OCI-LY7 (cell line): ENCODE results near the gene SLC20A1. TPM values are rescaled to one million over a fixed set of nuclear protein-coding genes. Genes with fewer than 3 reads are reported as not detected.

Experiments used
- BruUV-seq: library from RNA; stranded (reverse); fragments of 400-500 nt; replicated peaks from 2 replicates; lab custom pipeline; 2021; lab: Mats Ljungman, UMichigan
- CTCF ChIA-PET: fragments of 300-600 bp; sonication (Branson Sonifier 250); formaldehyde crosslinking; loops from one replicate; lab custom pipeline; 2022; ENCODE audit warnings: antibody characterized with exemption; ENCODE audit not compliant: unreplicated experiment; lab: Charles Lee
- POLR2A ChIA-PET: fragments of 300-600 bp; sonication (Branson Sonifier 250); formaldehyde crosslinking; loops from one replicate; lab custom pipeline; 2022; ENCODE audit warnings: antibody characterized with exemption; lab: Charles Lee
- DNase-seq: peaks from one replicate; pipeline ENCODE4 v3.0.0-alpha.2; 2015; ENCODE audit warnings: low spot score
- H2AFZ ChIP-seq: fragments of 200-600 bp; sonication (generic), shearing (Covaris generic); 2 replicates; pipeline ENCODE4 v1.6.1; 2014; ENCODE audit warnings: mild to moderate bottlenecking, antibody characterized with exemption, low read length, moderate library complexity
- H3K27ac ChIP-seq: fragments of 200-600 bp; sonication (generic); 2 replicates; pipeline ENCODE4 v1.5.1; 2014; ENCODE audit warnings: mixed run types, low read depth, mild to moderate bottlenecking, moderate library complexity, low read length, inconsistent platforms; ENCODE audit not compliant: poor library complexity, severe bottlenecking
- H3K36me3 ChIP-seq: fragments of 200-600 bp; sonication (generic); 2 replicates; pipeline ENCODE4 v1.6.1; 2014; ENCODE audit warnings: mild to moderate bottlenecking, antibody characterized with exemption, low read length, moderate library complexity, mixed read lengths; ENCODE audit not compliant: insufficient read depth
- H3K4me1 ChIP-seq: fragments of 200-600 bp; sonication (generic); 2 replicates; pipeline ENCODE4 v1.5.1; 2014; ENCODE audit warnings: mild to moderate bottlenecking, low read length; ENCODE audit not compliant: insufficient read depth, poor library complexity, severe bottlenecking
- H3K4me2 ChIP-seq: fragments of 200-600 bp; sonication (generic); 2 replicates; pipeline ENCODE4 v1.6.1; 2014; ENCODE audit warnings: mild to moderate bottlenecking, low read length
- H3K4me3 ChIP-seq: fragments of 200-600 bp; sonication (generic); 2 replicates; pipeline ENCODE4 v1.5.1; 2014; ENCODE audit warnings: mild to moderate bottlenecking, low read depth, low read length; ENCODE audit not compliant: poor library complexity, severe bottlenecking
- H3K79me2 ChIP-seq: fragments of 200-600 bp; sonication (generic); 2 replicates; pipeline ENCODE4 v1.6.1; 2016; ENCODE audit warnings: low read depth, mild to moderate bottlenecking, low read length, moderate library complexity, mixed read lengths; ENCODE audit not compliant: insufficient read depth
- H3K9me2 ChIP-seq: fragments of 200-600 bp; sonication (generic); 2 replicates; pipeline ENCODE4 v1.6.1; 2016; ENCODE audit warnings: mild to moderate bottlenecking, low read length, mixed read lengths; ENCODE audit not compliant: insufficient read depth
- H3K9me3 ChIP-seq: fragments of 200-600 bp; sonication (generic); 2 replicates; pipeline ENCODE4 v1.6.1; 2014; ENCODE audit warnings: mild to moderate bottlenecking, mixed run types, low read length, mixed read lengths
- H4K20me1 ChIP-seq: fragments of 200-600 bp; sonication (generic); 2 replicates; pipeline ENCODE4 v1.6.1; 2014; ENCODE audit warnings: mild to moderate bottlenecking, antibody characterized with exemption, low read length, moderate library complexity, mixed read lengths; ENCODE audit not compliant: insufficient read depth
- EZH2phosphoT487 ChIP-seq: fragments of 200-600 bp; sonication (generic); IDR thresholded peaks from 2 replicates; pipeline ENCODE4 v1.6.1; 2018; ENCODE audit warnings: low read depth, borderline replicate concordance, mild to moderate bottlenecking, mixed run types, antibody characterized with exemption, low read length, moderate library complexity, mixed read lengths
- intact Hi-C: fragments of 100-400 bp; cut with micrococcal nuclease; formaldehyde crosslinking; loops from one replicate; pipeline ENCODE4 v1.10.0; 2022; ENCODE audit not compliant: unreplicated experiment
- total RNA-seq, 2 experiments: library from RNA; depleted of rRNA in 1 of 2; stranded (reverse); fragments of >200 nt in 1 of 2; shearing (Covaris generic) in 1 of 2; gene quantifications; 2 replicates each; pipeline ENCODE4 v1.2.3, GENCODE V29; 2014 to 2022
- TF ChIP-seq, protein P1 (sequence below): fragments of 200-600 bp; sonication (generic); conservative IDR thresholded peaks from 2 replicates; pipeline ENCODE4 v1.5.1; 2014; ENCODE audit warnings: mild to moderate bottlenecking, antibody characterized with exemption, low read length, moderate library complexity, mixed read lengths

SLC20A1 gene
- total RNA-seq, 2 experiments from 2014 or later = 64.8 to 89.5 TPM

DNA sequence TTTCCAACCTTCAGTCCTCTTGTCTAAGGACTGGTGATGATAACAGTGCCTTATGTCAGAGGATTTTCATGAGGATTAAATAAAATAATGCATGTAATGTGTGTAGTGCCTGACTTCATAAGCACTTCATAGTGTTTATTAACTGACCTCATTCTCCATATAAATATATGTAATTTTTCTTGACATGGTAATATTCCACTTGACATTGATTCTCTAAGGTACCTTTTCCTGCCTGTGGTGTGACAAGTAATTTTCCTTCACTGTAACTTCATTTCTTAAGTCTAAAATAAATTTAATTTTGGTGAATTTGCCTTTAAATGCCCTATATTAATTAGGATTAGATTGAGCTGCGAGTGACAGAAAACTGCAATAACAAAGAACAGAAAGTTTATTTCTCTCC lies 27.3 kb downstream of the SLC20A1 start:
- ChIA-PET POLR2A (interaction anchor here (0.6 to 1.0 kb wide), 3 partner anchors 40 to 123 kb away, joined by 3 to 7 read pairs (median 4); no protein-coding TSS in a partner anchor), CTCF (interaction anchor here (0.6 kb wide), 1 partner anchor 26 kb away, joined by 3 read pairs; no protein-coding TSS in a partner anchor)
- no peak for DNase-seq
- H3K27ac ChIP-seq = no peak overlapping the region
- no peak for TF ChIP-seq EZH2phosphoT487
- TF ChIP-seq, protein P1, sequence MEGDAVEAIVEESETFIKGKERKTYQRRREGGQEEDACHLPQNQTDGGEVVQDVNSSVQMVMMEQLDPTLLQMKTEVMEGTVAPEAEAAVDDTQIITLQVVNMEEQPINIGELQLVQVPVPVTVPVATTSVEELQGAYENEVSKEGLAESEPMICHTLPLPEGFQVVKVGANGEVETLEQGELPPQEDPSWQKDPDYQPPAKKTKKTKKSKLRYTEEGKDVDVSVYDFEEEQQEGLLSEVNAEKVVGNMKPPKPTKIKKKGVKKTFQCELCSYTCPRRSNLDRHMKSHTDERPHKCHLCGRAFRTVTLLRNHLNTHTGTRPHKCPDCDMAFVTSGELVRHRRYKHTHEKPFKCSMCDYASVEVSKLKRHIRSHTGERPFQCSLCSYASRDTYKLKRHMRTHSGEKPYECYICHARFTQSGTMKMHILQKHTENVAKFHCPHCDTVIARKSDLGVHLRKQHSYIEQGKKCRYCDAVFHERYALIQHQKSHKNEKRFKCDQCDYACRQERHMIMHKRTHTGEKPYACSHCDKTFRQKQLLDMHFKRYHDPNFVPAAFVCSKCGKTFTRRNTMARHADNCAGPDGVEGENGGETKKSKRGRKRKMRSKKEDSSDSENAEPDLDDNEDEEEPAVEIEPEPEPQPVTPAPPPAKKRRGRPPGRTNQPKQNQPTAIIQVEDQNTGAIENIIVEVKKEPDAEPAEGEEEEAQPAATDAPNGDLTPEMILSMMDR = no peak
- H2AFZ ChIP-seq = no peak overlapping the region
- no peaks in the 10 kb centered on the region for H3K36me3 ChIP-seq
- BruUV-seq = no TSS peak
- H4K20me1 ChIP-seq = no peaks in the 10 kb centered on the region
- intact Hi-C loops = no loop called here
- no peaks in the 10 kb centered on the region for H3K9me3 ChIP-seq
- no peak overlapping the region for H3K4me3 ChIP-seq
- no peaks in the 10 kb centered on the region for H3K79me2 ChIP-seq
- H3K4me1 ChIP-seq = no peaks in the 10 kb centered on the region
- H3K9me2 ChIP-seq = no peaks in the 10 kb centered on the region
- no peak overlapping the region for H3K4me2 ChIP-seq

DNA sequence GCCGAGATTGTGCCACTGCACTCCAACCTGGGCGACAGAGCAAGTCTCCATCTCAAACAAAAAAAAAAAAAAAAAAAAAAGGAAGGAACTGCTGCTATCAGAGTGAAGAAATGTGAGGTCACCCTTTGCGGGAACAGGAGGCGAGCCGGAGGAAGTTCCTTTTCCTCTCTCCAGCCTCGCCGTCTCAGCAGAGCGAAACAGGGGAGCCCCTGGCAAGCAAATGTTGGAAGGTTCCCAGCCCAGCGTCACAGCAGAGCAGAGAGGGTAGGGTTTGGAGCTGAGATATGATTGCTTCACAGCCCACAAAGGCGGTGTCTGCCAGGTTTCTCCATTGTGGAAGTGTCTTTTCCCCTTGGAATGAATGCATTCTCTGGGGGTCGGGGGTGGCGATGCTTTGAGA lies 28.5 kb downstream of the SLC20A1 start:
- H4K20me1 ChIP-seq = no peaks in the 10 kb centered on the region
- no peaks in the 10 kb centered on the region for H3K4me1 ChIP-seq
- CTCF ChIA-PET = no interaction called here
- TF ChIP-seq, protein P1 = no peak
- TF ChIP-seq EZH2phosphoT487 = no peak
- H3K9me2 ChIP-seq = no peaks in the 10 kb centered on the region
- no peaks in the 10 kb centered on the region for H3K79me2 ChIP-seq
- no peaks in the 10 kb centered on the region for H3K9me3 ChIP-seq
- no peak overlapping the region for H3K4me3 ChIP-seq
- POLR2A ChIA-PET = interaction anchor here (0.7 to 0.8 kb wide), 2 partner anchors 36 to 70 kb away, joined by 4 to 5 read pairs; no protein-coding TSS in a partner anchor
- no peak overlapping the region for H3K27ac ChIP-seq
- BruUV-seq = no TSS peak
- no peaks in the 10 kb centered on the region for H3K36me3 ChIP-seq
- DNase-seq = no peak
- no peak overlapping the region for H2AFZ ChIP-seq
- H3K4me2 ChIP-seq = no peak overlapping the region
- intact Hi-C loops = no loop called here

DNA sequence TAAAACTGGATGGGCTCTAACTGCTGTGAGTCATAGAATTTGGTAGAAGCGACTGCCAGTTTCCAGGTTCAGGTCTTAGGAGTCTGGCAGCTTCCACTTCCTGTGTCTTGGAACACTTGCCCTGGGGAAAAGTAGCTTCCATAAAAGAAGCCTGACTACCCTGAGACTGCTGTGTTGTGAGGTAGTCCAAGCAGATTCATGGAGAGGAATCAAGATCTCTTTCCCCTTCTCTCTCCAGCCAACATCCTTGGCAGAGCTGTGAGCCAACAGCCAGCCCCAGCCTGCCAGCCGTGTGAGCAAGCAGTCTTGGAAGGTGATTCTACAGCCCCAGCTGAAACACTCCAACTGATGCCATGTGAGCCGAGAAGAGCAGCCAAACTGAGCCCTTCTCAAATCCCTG lies 33.7 kb downstream of the SLC20A1 start:
- Histone ChIP-seq H3K4me1 (peaks cover 12% of the 10 kb centered on the region), H3K36me3 (no peaks in the 10 kb centered on the region), H3K4me3 (no peak overlapping the region), H2AFZ (no peak overlapping the region), H3K4me2 (no peak overlapping the region), H3K27ac (no peak overlapping the region), H4K20me1 (no peaks in the 10 kb centered on the region), H3K9me3 (no peaks in the 10 kb centered on the region), H3K79me2 (no peaks in the 10 kb centered on the region), H3K9me2 (no peaks in the 10 kb centered on the region)
- POLR2A ChIA-PET = interaction anchor here (0.6 to 1.3 kb wide), 2 partner anchors 23 to 24 kb away, joined by 3 to 4 read pairs; no protein-coding TSS in a partner anchor
- DNase-seq = no peak
- CTCF ChIA-PET = no interaction called here
- BruUV-seq = no TSS peak
- intact Hi-C loops = no loop called here
- TF ChIP-seq, protein P1 = no peak
- no peak for TF ChIP-seq EZH2phosphoT487
